K562 (cell line): ENCODE measurements around the gene SMOC2. TPM values are rescaled to one million over a fixed set of nuclear protein-coding genes. Genes with fewer than 3 reads are reported as not detected.

ENCODE experiments used
- ATAC-seq: fragments of 200-7000 bp; cut with Tn5 transposase; 3 replicates; pipeline ENCODE4 v1.9.1; 2020; ENCODE audit warnings: moderate library complexity
- BruUV-seq: library from RNA; stranded (reverse); fragments of 400-500 nt; replicated peaks from 2 replicates; lab custom pipeline; 2021; lab: Mats Ljungman, UMichigan
- CTCF ChIA-PET: fragments of 300-600 bp; formaldehyde crosslinking; extraction: SDS; loops from one replicate; lab custom pipeline; 2021; ENCODE audit warnings: low intra/inter-chr PET ratio; lab: Yijun Ruan, JAX
- POLR2A ChIA-PET: fragments of 300-600, 350-650 bp; sonication (Branson Sonifier 250); formaldehyde crosslinking; extraction: SDS; loops from one replicate; lab custom pipeline; 2021; ENCODE audit warnings: antibody characterized with exemption, inconsistent platforms; lab: Yijun Ruan, JAX
- DNase-seq, 4 experiments: peaks; one replicate each; pipeline versions ENCODE4 v3.0.0 to v3.0.0-alpha.2; 2011 to 2018; ENCODE audit warnings: low spot score in 3 of 4, mixed read lengths in 3 of 4; ENCODE audit errors: extremely low read depth in 1 of 4
- FAIRE-seq: peaks from 2 replicates; lab custom pipeline; 2011; peaks lifted over from hg19 to GRCh38; lab: Jason Lieb, UNC
- H2AFZ ChIP-seq: 2 replicates; pipeline ENCODE4 v1.6.0; 2011; ENCODE audit warnings: low read depth, low read length, control low read depth, inconsistent platforms
- H3K27ac ChIP-seq: fragments of 200-600 bp; 3 replicates; pipeline ENCODE4 v1.8.0; 2011; ENCODE audit warnings: low read depth, mild to moderate bottlenecking, control low read depth, inconsistent platforms, low read length, moderate library complexity, mixed read lengths; ENCODE audit errors: extremely low read depth
- H3K27me3 ChIP-seq, 2 experiments: fragments of 300-600 bp in 1 of 2; 2 replicates in 1 of 2; 3 replicates in 1 of 2; pipeline versions ENCODE4 v1.6.0 to v1.8.0; 2011; ENCODE audit warnings: inconsistent platforms in 2 of 2, low read length in 2 of 2, mild to moderate bottlenecking in 1 of 2, mixed read lengths in 1 of 2, moderate library complexity in 1 of 2; ENCODE audit not compliant: control insufficient read depth in 2 of 2, insufficient read depth in 2 of 2
- H3K36me3 ChIP-seq: fragments of 300-600 bp; 3 replicates; pipeline ENCODE4 v1.8.0; 2011; ENCODE audit warnings: mild to moderate bottlenecking, low read length, inconsistent platforms; ENCODE audit not compliant: control insufficient read depth, insufficient read depth
- H3K4me1 ChIP-seq, 2 experiments: fragments of 200-600 bp in 1 of 2; replicated peaks in 1 of 2; 2 replicates in 1 of 2; 3 replicates in 1 of 2; pipeline versions ENCODE4 v1.5.1 to v1.8.0; 2011; ENCODE audit warnings: inconsistent platforms in 2 of 2, low read length in 2 of 2, mild to moderate bottlenecking in 1 of 2, mixed read lengths in 1 of 2, moderate library complexity in 1 of 2; ENCODE audit not compliant: control insufficient read depth in 2 of 2, insufficient read depth in 2 of 2
- H3K4me2 ChIP-seq: 2 replicates; pipeline ENCODE4 v1.6.1; 2011; ENCODE audit warnings: low read length, control low read depth, inconsistent platforms, mixed read lengths; ENCODE audit not compliant: insufficient read depth
- H3K4me3 ChIP-seq: fragments of 200-600 bp; sonication (generic), shearing (Covaris generic); 2 replicates; pipeline ENCODE4 v1.5.1; 2016; ENCODE audit warnings: control low read depth, inconsistent platforms
- H3K79me2 ChIP-seq: fragments of 200-600 bp; 3 replicates; pipeline ENCODE4 v1.8.0; 2011; ENCODE audit warnings: low read length, inconsistent platforms; ENCODE audit not compliant: control insufficient read depth, insufficient read depth
- H3K9ac ChIP-seq, 2 experiments: 2 replicates each; pipeline versions ENCODE4 v1.6.0 to v1.6.1; 2011; ENCODE audit warnings: low read depth in 2 of 2, low read length in 2 of 2, control low read depth in 1 of 2, inconsistent platforms in 1 of 2, mild to moderate bottlenecking in 1 of 2, mixed read lengths in 1 of 2; ENCODE audit not compliant: insufficient read depth in 1 of 2
- H3K9me1 ChIP-seq: one replicate; pipeline ENCODE4 v1.6.0; 2011; ENCODE audit warnings: inconsistent platforms, mild to moderate bottlenecking, low read length, moderate library complexity; ENCODE audit not compliant: control insufficient read depth, insufficient read depth
- H3K9me3 ChIP-seq: replicated peaks from 2 replicates; pipeline ENCODE4 v1.5.1; 2011; ENCODE audit warnings: low read depth, low read length, inconsistent platforms; ENCODE audit not compliant: control insufficient read depth, insufficient read depth
- H4K20me1 ChIP-seq: replicated peaks from 2 replicates; pipeline ENCODE4 v1.6.1; 2011; ENCODE audit warnings: low read length, inconsistent platforms, mixed read lengths; ENCODE audit not compliant: control insufficient read depth, insufficient read depth
- ARID3A ChIP-seq: IDR thresholded peaks from 2 replicates; pipeline ENCODE4 v1.6.1; 2012; ENCODE audit warnings: low read depth, low read length, improper control_type of control experiment, borderline replicate concordance
- HNRNPL ChIP-seq: fragments of 200-400 bp; formaldehyde crosslinking; IDR thresholded peaks from 2 replicates; pipeline ENCODE4 v1.6.1; 2017; ENCODE audit warnings: low read depth, mild to moderate bottlenecking, low read length
- HOMEZ ChIP-seq: fragments of 250-450 bp; sonication (Bioruptor Pico); IDR thresholded peaks from 2 replicates; pipeline ENCODE4 v1.4.0; 2020; ENCODE audit warnings: mild to moderate bottlenecking, moderate library complexity
- NFE2L1 ChIP-seq: fragments of 450-650 bp; IDR thresholded peaks from 2 replicates; pipeline ENCODE4 v1.6.1; 2016; ENCODE audit warnings: missing genetic modification characterization, low read depth, mild to moderate bottlenecking, missing compliant biosample characterization, moderate library complexity, borderline replicate concordance
- NFYB ChIP-seq: IDR thresholded peaks from 2 replicates; pipeline ENCODE4 v1.6.1; 2011; ENCODE audit warnings: mild to moderate bottlenecking, moderate library complexity; ENCODE audit not compliant: insufficient read length; ENCODE audit errors: extremely low read depth
- NR2F6 ChIP-seq: fragments of 450-650 bp; formaldehyde crosslinking; IDR thresholded peaks from 2 replicates; pipeline ENCODE4 v1.4.0; 2020; ENCODE audit warnings: mild to moderate bottlenecking
- PURB ChIP-seq: sonication (generic); formaldehyde crosslinking; IDR thresholded peaks from 2 replicates; pipeline ENCODE4 v1.9.0; 2021; ENCODE audit warnings: low read depth, mild to moderate bottlenecking, missing genetic modification reagents
- SREBF1 ChIP-seq: fragments of 150-350 bp; IDR thresholded peaks from 2 replicates; pipeline ENCODE4 v1.6.1; 2014; ENCODE audit warnings: antibody characterized with exemption, low read depth, low read length, borderline replicate concordance
- TCF7L2 ChIP-seq: fragments of 150-350 bp; IDR thresholded peaks from 2 replicates; pipeline ENCODE4 v1.6.1; 2016; ENCODE audit warnings: low read depth, mild to moderate bottlenecking, low read length, moderate library complexity
- ZNF280B ChIP-seq: fragments of 250-450 bp; sonication (Bioruptor Pico); IDR thresholded peaks from 2 replicates; pipeline ENCODE4 v1.5.1; 2021; ENCODE audit warnings: mild to moderate bottlenecking
- WGBS: fragments of 100-300 bp; shearing (Covaris generic); methylation state at CpG from one replicate; pipeline ENCODE4 v1.1.6; 2016; ENCODE audit warnings: low coverage, mixed read lengths; ENCODE audit not compliant: insufficient coverage; ENCODE audit errors: missing lambda C conversion rate; 5-methylcytosine and 5-hydroxymethylcytosine counted together
- in situ Hi-C: fragments of 300-500 bp; cut with MboI; formaldehyde crosslinking; loops from 4 replicates; pipeline ENCODE4 v1.15.0; 2018; ENCODE audit warnings: inconsistent platforms, mixed read lengths
- intact Hi-C: fragments of 100-400 bp; cut with micrococcal nuclease; formaldehyde crosslinking; loops from 2 replicates; pipeline ENCODE4 v1.14.2; 2022
- polyA plus RNA-seq, 8 experiments: library from polyadenylated mRNA; depleted of rRNA in 4 of 8; stranded (reverse) in 5 of 8; unstranded in 3 of 8; fragments of >200 nt; fragmentation: Nextera tagmentation in 2 of 8; fragmentation: Illumina TruSeq in 1 of 8; extraction: Ambion mirVana in 2 of 8; extraction: Trizol in 1 of 8; gene quantifications; 2 replicates each; pipeline versions ENCODE4 v1.2.1 to v1.2.3, GENCODE V29; 2011 to 2014; ENCODE audit warnings: inconsistent platforms in 1 of 8, missing spikeins in 1 of 8
- total RNA-seq, 7 experiments: library from RNA; depleted of rRNA in 6 of 7; stranded (reverse); fragments of >200 nt in 6 of 7; fragmentation: Illumina TruSeq in 2 of 7; extraction: Trizol in 2 of 7; gene quantifications; 2 replicates each; pipeline versions ENCODE4 v1.2.1 to v1.2.3, GENCODE V29; 2011 to 2021; ENCODE audit warnings: low replicate concordance in 1 of 7

SMOC2 gene
- total and polyA plus RNA-seq, 9 of the 15 experiments (the other 6 are each of a cell fraction or from before 2014, with no cell fraction given): 0.45 to 2.3 (median 1.1) TPM

- intact Hi-C loops (no loop called here), in situ Hi-C loops (no loop called here)
- 26% methylated on average over 9 of the region's 9 CpGs for WGBS
- no TSS peak for BruUV-seq
- no peaks in the 10 kb centered on the region for H3K9me3 ChIP-seq
- peaks cover 9% of the 10 kb centered on the region; the same call in 1 of the 2 replicates for H4K20me1 ChIP-seq
- no peaks in the 10 kb centered on the region for H3K9me1 ChIP-seq
- ATAC-seq: no peak
- no peak overlapping the region for H2AFZ ChIP-seq
- H3K79me2 ChIP-seq: no peaks in the 10 kb centered on the region
- POLR2A ChIA-PET: no interaction called here
- peaks cover 0 to 8% of the 10 kb centered on the region in 2 experiments; a peak in 1 of 5 replicates for H3K4me1 ChIP-seq
- no peak for FAIRE-seq
- peaks cover 2% of the 10 kb centered on the region; the same call in 1 of the 3 replicates for H3K36me3 ChIP-seq
- H3K4me2 ChIP-seq: no peak overlapping the region
- no peak overlapping the region for H3K27ac ChIP-seq
- DNase-seq: no peak
- no peak for TF ChIP-seq HNRNPL
- no peak for TF ChIP-seq TCF7L2
- no peak overlapping the region for H3K9ac ChIP-seq
- CTCF ChIA-PET: no interaction called here
- H3K4me3 ChIP-seq: no peak overlapping the region
- peaks cover 5 to 47% of the 10 kb centered on the region in 2 experiments; a peak in 2 of 5 replicates for H3K27me3 ChIP-seq
These were observed 21.4 kb upstream of the SMOC2 start for GRCh38 chr6:168419569-168419968.

GRCh38 chr6:168420084-168420483, 20.9 kb upstream of the SMOC2 start:
- Histone ChIP-seq H3K36me3 (peaks cover 2% of the 10 kb centered on the region; the same call in 1 of the 3 replicates), H3K27ac (no peak overlapping the region), H3K79me2 (no peaks in the 10 kb centered on the region), H3K4me1 (peaks cover 0 to 8% of the 10 kb centered on the region in 2 experiments; a peak in 1 of 5 replicates), H3K27me3 (peaks cover 5 to 46% of the 10 kb centered on the region in 2 experiments; a peak in 2 of 5 replicates), H3K9ac (no peak overlapping the region), H2AFZ (no peak overlapping the region), H3K9me1 (no peaks in the 10 kb centered on the region), H3K4me3 (no peak overlapping the region), H3K9me3 (no peaks in the 10 kb centered on the region), H3K4me2 (no peak overlapping the region), H4K20me1 (peaks cover 9% of the 10 kb centered on the region; the same call in 1 of the 2 replicates)
- ChIA-PET POLR2A (no interaction called here), CTCF (no interaction called here)
- no TSS peak for BruUV-seq
- DNase-seq (no peak), ATAC-seq (no peak), FAIRE-seq (no peak)
- intact Hi-C loops (no loop called here), in situ Hi-C loops (no loop called here)
- WGBS: 23% methylated on average over 9 of the region's 9 CpGs
- TF ChIP-seq NR2F6 (CRISPR knock-in tag) (no peak), NFE2L1 (tag) (no peak), HOMEZ (CRISPR knock-in tag) (no peak), NFYB (no peak), PURB (CRISPR knock-in tag) (no peak), ARID3A (no peak), ZNF280B (CRISPR knock-in tag) (no peak), SREBF1 (no peak)
